SU-DHL-6 (cell line): Measurements from ENCODE around the gene GAREM2.

Experiments
- EZH2phosphoT487 ChIP-seq: fragments of 200-600 bp; sonication (generic), shearing (Covaris generic); conservative IDR thresholded peaks from 2 replicates; pipeline ENCODE4 v1.6.1; 2018; ENCODE audit warnings: mild to moderate bottlenecking, antibody characterized with exemption, low read length, moderate library complexity, mixed read lengths
- TF ChIP-seq, protein P1 (sequence below): fragments of 200-600 bp; sonication (generic); IDR thresholded peaks from one replicate; pipeline ENCODE4 v1.5.1; 2017; ENCODE audit warnings: antibody characterized with exemption, mild to moderate bottlenecking, low read length, moderate library complexity; ENCODE audit not compliant: insufficient read depth, poor library complexity, severe bottlenecking

DNA sequence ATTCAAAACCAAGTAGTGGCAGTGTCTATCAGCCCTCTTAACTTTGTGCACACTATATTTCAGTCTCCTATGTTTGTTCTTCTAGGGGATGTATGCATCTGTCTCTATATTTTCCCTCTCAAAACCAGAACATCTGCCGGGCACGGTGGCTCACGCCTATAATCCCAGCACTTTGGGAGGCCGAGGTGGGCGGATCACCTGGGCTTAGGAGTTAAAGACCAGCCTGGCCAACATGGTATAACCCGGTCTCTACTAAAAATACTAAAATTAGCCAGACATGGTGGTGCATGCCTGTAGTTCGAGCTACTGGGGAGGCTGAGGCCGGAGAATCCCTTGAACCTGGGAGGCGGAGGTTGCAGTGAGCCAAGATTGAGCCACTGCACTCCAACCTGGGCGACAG lies 9.9 kb upstream of the GAREM2 start:
- no peak for TF ChIP-seq EZH2phosphoT487
- TF ChIP-seq, protein P1, sequence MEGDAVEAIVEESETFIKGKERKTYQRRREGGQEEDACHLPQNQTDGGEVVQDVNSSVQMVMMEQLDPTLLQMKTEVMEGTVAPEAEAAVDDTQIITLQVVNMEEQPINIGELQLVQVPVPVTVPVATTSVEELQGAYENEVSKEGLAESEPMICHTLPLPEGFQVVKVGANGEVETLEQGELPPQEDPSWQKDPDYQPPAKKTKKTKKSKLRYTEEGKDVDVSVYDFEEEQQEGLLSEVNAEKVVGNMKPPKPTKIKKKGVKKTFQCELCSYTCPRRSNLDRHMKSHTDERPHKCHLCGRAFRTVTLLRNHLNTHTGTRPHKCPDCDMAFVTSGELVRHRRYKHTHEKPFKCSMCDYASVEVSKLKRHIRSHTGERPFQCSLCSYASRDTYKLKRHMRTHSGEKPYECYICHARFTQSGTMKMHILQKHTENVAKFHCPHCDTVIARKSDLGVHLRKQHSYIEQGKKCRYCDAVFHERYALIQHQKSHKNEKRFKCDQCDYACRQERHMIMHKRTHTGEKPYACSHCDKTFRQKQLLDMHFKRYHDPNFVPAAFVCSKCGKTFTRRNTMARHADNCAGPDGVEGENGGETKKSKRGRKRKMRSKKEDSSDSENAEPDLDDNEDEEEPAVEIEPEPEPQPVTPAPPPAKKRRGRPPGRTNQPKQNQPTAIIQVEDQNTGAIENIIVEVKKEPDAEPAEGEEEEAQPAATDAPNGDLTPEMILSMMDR, result no peak
